IPS-20b (cell line): ENCODE results near the gene HTR3B.
"Not testable (repeated sequence)": the region's sequence is repeated elsewhere in the genome, so short reads cannot be mapped to it uniquely, and the experiment has no call there.

ENCODE experiments used
- H3K27ac ChIP-seq: one replicate; pipeline ENCODE4 v1.5.1; 2013; ENCODE audit warnings: low read length
- H3K27me3 ChIP-seq: 2 replicates; pipeline ENCODE4 v1.6.1; 2013; ENCODE audit warnings: mild to moderate bottlenecking, low read length, inconsistent platforms; ENCODE audit not compliant: insufficient read depth
- H3K36me3 ChIP-seq: 2 replicates; pipeline ENCODE4 v1.6.1; 2013; ENCODE audit warnings: low read depth, mild to moderate bottlenecking, inconsistent platforms, low read length, moderate library complexity; ENCODE audit not compliant: insufficient read depth
- H3K4me1 ChIP-seq: 2 replicates; pipeline ENCODE4 v1.6.1; 2013; ENCODE audit warnings: mild to moderate bottlenecking, control low read depth, inconsistent platforms, low read length, moderate library complexity; ENCODE audit not compliant: insufficient read depth
- H3K4me3 ChIP-seq: 2 replicates; pipeline ENCODE4 v1.5.1; 2013; ENCODE audit warnings: mild to moderate bottlenecking, low read length, inconsistent platforms
- H3K9ac ChIP-seq: 2 replicates; pipeline ENCODE4 v1.6.1; 2013; ENCODE audit warnings: low read depth, mild to moderate bottlenecking, inconsistent platforms, low read length, moderate library complexity
- H3K9me3 ChIP-seq: 2 replicates; pipeline ENCODE4 v1.6.1; 2013; ENCODE audit warnings: mild to moderate bottlenecking, low read depth, low read length, inconsistent platforms; ENCODE audit not compliant: insufficient read depth

The HTR3B gene

DNA sequence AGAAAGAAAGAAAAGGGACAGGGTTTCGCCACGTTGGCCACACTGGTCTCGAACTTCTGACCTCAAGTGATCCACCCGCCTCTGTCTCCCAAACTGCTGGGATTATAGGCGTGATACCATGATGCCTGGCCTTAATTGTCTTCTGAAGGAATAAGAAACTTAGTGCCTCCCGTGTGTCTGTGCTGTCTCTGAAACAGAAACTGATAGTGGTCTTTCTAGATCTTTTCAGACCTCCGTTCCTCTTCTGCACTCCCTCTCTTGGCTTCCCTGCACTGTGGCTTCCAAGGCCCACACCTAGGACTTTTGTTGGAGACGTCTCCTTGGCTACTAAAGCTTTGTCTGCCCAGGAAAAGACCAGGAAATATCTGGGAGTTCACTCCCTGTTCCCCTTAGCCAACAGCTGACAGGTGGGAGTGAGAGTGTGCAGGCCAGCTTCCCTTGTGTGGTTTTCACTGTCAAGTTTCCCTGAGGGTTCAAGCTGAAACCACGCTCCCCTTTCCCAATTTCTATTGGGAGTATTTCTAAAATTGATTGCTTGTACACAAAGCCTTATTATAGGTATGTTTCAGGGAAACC is 10.1 kb upstream of the HTR3B start:
- no peak overlapping the region for H3K27ac ChIP-seq
- H3K9me3 ChIP-seq, result no peaks in the 10 kb centered on the region
- H3K36me3 ChIP-seq, result no peaks in the 10 kb centered on the region
- H3K4me1 ChIP-seq, result peaks cover 18% of the 10 kb centered on the region
- H3K27me3 ChIP-seq, result no peaks in the 10 kb centered on the region
- no peak overlapping the region for H3K4me3 ChIP-seq
- H3K9ac ChIP-seq, result no peak overlapping the region

DNA sequence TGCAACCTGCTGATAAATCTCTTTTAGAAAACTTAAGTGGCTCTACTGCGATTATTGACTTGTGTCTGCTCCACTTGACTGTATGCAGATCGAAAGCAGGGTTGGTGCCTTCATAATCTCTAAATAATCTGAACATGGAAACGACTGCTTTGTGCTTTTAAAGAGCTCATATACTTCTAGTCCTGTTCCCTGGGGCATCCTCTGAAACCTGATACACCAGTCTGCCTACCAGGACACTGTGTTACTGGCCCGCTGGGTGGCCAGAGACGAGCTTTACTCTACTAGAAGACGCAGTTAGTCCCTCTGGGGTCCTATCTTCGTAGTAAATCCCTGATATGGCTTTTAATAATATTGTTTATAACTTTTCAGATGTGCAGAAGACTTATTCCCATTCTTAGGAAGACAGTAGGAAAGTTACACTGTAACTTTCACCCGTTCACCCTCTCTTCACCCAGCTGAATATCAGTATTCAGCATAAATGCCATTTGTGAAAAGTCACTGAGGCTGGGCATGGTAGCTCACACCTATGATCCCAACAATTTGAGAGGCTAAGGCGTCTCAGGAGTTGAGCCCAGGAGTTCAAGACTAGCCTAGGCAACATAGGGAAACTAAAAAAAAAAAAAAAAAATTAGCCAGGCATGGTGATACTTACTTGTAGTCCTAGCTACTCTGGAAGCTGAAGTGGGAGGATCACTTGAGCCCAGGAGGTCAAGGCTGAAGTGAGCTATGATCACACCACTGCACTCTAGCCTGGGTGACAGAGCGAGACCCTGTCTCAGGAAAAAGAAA is 9.0 kb upstream of the HTR3B start:
- Histone ChIP-seq H3K27ac (no peak overlapping the region), H3K4me3 (no peak overlapping the region), H3K9ac (no peak overlapping the region), H3K9me3 (no peaks in the 10 kb centered on the region), H3K27me3 (no peaks in the 10 kb centered on the region), H3K36me3 (no peaks in the 10 kb centered on the region), H3K4me1 (peaks cover 18% of the 10 kb centered on the region)

DNA sequence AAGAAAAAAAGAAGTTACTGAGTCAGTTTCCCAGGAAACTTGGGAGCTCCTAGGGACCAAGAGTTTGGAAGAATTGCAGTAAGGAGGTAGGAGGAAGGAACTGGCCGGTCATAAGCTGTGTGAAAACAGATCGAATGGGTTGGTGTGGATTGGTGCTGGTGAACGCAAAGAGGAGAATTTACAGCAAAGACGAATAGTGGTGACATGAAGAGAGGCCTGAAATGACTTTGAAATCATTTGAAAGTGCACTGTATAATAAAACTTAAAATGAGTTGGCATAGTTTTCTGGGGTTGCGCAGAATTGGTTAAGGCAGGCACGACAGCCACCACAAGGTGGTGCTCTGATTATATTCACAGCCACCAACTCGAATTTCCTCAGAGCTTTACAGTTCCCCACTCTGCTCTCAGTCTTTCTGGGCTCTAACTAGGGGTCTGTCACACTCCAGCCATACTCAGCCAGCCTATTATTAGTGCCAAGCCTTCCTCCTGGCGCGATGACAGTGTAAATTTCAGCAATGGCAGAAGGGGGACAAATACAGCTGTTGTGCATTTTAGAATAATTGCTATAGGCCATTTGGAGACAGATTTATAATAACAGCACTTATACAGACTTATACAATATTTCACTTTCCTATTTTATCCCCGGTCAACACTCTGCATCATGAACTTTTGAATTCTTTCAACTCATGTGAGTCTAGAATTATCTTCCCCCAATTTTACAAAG is 8.3 kb upstream of the HTR3B start:
- Histone ChIP-seq H3K4me1 (peaks cover 18% of the 10 kb centered on the region), H3K9ac (no peak overlapping the region; the same call in 1 of the 2 replicates), H3K36me3 (no peaks in the 10 kb centered on the region), H3K27me3 (no peaks in the 10 kb centered on the region), H3K27ac (no peak overlapping the region), H3K4me3 (no peak overlapping the region), H3K9me3 (no peaks in the 10 kb centered on the region)

DNA sequence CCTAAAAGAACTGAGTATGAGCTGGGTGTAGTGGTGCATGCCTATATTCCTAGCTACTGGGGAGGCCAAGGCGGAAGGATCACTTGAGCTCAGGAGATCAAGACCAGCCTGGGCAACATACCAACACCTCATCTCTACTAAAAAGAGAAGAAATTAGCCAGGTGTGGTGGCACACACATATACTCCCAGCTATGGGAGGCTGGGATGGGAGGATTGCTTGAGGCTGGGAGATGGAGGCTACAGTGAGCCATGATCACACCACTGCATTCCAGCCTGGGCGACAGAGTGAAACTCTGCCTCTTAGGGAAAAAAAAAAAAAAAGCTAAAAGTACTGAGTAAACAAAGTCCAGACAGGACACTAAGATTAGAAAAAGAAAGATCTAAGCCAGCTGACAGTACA is 3.5 kb upstream of the HTR3B start:
- Histone ChIP-seq H3K36me3 (no peaks in the 10 kb centered on the region), H3K9ac (no peak overlapping the region)

DNA sequence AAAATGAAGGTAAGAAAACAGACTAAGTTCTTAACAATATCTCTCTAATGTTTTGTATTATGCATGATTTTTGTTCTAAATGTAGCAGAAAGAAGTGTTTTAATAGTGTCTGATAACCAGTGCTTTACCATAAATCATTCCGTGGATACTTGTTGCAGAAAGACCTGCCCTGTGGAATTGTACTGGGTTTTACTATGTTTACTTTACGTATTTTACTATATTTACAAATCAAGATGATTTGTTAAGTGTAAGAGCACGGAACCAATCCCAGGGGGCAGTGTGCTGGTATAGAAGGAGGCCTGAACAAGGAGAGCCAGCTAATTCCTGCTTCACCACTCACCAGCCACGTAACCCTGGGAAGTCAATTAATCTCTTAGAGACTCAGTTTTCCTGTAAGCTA is 1.4 kb downstream of the HTR3B start:
- no peaks in the 10 kb centered on the region for H3K9me3 ChIP-seq
- H3K4me1 ChIP-seq, result peaks cover 9% of the 10 kb centered on the region; the same call in 1 of the 2 replicates
- H3K27ac ChIP-seq, result no peak overlapping the region
- H3K27me3 ChIP-seq, result no peaks in the 10 kb centered on the region
- H3K36me3 ChIP-seq, result no peaks in the 10 kb centered on the region
- no peak overlapping the region for H3K9ac ChIP-seq
- H3K4me3 ChIP-seq, result no peak overlapping the region

More for the DNA sequence above, 3.5 kb upstream of the HTR3B start:
- Histone ChIP-seq H3K27ac (no peak overlapping the region), H3K4me3 (no peak overlapping the region), H3K4me1 (peaks cover 17% of the 10 kb centered on the region; the same call in 1 of the 2 replicates), H3K27me3 (no peaks in the 10 kb centered on the region), H3K9me3 (no peaks in the 10 kb centered on the region)

DNA sequence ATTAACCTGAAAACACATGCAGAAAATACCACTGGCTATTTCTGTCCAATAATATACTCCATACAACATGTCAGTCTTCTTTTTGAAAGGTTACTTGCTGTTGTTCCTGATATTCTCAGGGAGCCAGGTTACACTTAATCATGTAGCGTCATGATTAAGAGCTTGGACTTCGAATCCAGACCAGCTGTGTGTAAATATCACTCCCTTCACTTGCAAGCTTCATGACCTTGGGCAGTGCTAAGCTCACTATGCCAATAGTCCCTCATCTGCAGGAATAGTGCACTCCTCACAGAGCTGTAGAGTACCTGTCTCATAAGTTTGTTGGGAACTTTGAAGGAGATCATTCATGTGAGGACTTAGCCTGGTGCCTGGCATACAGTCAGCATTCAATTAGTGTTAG is 1.9 kb downstream of the HTR3B start:
- Histone ChIP-seq H3K4me1 (peaks cover 9% of the 10 kb centered on the region; the same call in 1 of the 2 replicates), H3K9ac (no peak overlapping the region), H3K4me3 (no peak overlapping the region), H3K9me3 (no peaks in the 10 kb centered on the region), H3K27ac (no peak overlapping the region), H3K27me3 (no peaks in the 10 kb centered on the region), H3K36me3 (no peaks in the 10 kb centered on the region)

DNA sequence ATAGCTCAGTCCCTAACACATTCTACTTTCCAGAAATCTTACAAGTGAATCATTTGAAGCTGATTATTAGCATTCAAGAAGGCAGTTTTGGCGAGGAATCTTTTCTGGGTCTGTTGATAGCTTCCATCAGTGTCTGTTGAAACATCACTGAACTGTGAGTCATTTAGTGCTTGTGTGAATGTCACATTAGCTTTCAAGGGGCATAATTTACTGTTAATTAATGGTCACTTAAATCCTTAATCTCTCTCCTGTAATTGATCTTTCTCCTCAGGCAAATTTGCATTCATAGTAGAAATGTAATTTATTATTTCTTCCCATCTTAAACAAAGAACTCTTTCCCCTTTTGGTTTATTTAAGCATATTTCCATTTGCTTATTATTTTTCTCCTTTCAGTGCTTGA is 2.6 kb downstream of the HTR3B start:
- no peaks in the 10 kb centered on the region for H3K27me3 ChIP-seq
- H3K27ac ChIP-seq, result no peak overlapping the region

DNA sequence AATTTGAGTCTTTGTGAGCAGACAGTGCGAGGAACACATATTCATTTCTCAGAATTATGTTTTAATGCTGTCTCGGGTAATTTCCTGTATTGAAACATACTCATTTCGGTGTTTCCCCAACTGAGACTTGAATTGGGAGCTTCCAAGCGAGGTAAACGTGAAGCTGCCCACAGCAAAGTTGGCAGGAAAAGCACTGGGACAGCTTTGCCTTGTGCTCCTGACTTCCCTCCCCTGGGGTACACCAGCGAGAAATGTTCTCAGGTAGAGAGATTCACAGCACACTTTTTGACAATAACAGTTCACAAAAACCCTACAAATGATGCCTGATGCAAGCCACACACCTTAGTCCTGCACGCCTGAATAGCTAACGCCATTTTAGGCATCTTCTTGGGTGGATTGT is 3.1 kb downstream of the HTR3B start:
- no peak overlapping the region for H3K27ac ChIP-seq
- H3K36me3 ChIP-seq, result no peaks in the 10 kb centered on the region
- no peaks in the 10 kb centered on the region for H3K27me3 ChIP-seq
- no peak overlapping the region for H3K9ac ChIP-seq
- H3K4me1 ChIP-seq, result peaks cover 9% of the 10 kb centered on the region; the same call in 1 of the 2 replicates
- H3K9me3 ChIP-seq, result no peaks in the 10 kb centered on the region
- no peak overlapping the region for H3K4me3 ChIP-seq

More for the DNA sequence above, 2.6 kb downstream of the HTR3B start:
- H3K9me3 ChIP-seq, result no peaks in the 10 kb centered on the region
- no peaks in the 10 kb centered on the region for H3K36me3 ChIP-seq
- H3K4me3 ChIP-seq, result no peak overlapping the region
- peaks cover 9% of the 10 kb centered on the region; the same call in 1 of the 2 replicates for H3K4me1 ChIP-seq
- no peak overlapping the region for H3K9ac ChIP-seq

DNA sequence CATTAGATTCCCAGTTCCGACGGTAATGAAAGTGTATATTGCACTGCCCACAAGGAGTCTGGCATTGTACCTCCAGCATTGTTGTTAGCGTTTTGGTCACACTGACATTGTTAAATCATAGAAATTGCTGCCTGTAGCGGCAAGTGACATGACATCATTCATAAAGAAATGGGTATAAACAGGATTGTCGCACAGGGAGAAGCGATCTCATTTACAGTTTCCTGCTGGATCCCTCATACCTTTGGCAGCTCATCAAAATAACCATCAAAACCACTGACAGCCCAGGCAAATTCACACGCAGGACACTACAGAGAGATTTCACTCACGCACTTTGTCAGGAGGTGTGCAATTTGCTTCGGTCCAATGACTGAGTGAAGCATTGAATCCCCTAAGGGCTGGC is 3.5 kb downstream of the HTR3B start:
- Histone ChIP-seq H3K9me3 (no peaks in the 10 kb centered on the region), H3K27ac (no peak overlapping the region), H3K4me3 (no peak overlapping the region), H3K4me1 (peaks cover 9% of the 10 kb centered on the region; the same call in 1 of the 2 replicates), H3K9ac (no peak overlapping the region), H3K36me3 (no peaks in the 10 kb centered on the region), H3K27me3 (no peaks in the 10 kb centered on the region)

DNA sequence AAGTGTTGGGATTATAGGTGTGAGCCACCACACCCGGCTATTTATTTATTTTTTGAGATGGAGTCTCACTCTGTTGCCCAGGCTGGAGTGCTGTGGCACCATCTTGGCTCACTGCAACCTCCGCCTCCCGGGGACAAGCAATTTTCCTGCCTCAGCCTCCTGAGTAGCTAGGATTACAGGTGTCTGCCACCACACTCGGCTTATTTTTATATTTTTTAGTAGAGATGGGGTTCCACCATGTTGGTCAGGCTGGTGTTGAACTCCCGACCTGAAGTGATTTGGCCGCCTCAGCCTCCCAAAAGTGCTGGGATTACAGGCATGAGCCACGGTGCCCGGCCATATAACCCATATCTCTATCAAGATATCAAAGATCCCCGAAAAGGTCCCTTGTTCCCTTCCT is 6.9 kb downstream of the HTR3B start:
- not testable (repeated sequence) for H3K27ac ChIP-seq, H3K9me3 ChIP-seq, H3K36me3 ChIP-seq, H3K4me1 ChIP-seq, H3K4me3 ChIP-seq, H3K9ac ChIP-seq, H3K27me3 ChIP-seq

DNA sequence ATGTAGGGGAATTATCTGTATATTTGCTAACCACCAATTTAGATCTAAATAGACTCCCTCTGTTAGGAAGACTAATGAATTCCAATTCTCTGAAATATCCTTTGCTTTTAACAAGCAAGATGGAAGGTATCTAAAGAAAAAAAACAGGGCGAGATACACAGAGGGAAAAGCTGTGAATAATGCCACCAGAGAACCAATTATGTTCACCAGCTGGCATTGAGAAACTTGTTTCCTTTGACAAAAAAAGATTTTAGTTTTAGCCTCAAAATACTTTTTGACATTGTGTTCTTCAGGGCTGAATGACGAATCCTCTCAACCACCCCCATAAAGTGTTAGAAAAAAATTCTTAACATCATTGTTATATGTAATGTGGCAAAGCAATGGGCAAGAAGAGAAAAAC is 19.0 kb downstream of the HTR3B start:
- Histone ChIP-seq H3K27ac (no peak overlapping the region), H3K9me3 (no peaks in the 10 kb centered on the region), H3K4me3 (no peak overlapping the region), H3K27me3 (no peaks in the 10 kb centered on the region), H3K36me3 (no peaks in the 10 kb centered on the region), H3K9ac (no peak overlapping the region), H3K4me1 (no peaks in the 10 kb centered on the region)
